NCI-H1417 treated with DMSO at 0.1 percent for 48 hours (cell line): ENCODE data around the gene KCTD8.

ENCODE experiments used
- DNase-seq: peaks from one replicate; lab custom pipeline; 2025; lab: John Stamatoyannopoulos, UW

KCTD8 gene

DNA sequence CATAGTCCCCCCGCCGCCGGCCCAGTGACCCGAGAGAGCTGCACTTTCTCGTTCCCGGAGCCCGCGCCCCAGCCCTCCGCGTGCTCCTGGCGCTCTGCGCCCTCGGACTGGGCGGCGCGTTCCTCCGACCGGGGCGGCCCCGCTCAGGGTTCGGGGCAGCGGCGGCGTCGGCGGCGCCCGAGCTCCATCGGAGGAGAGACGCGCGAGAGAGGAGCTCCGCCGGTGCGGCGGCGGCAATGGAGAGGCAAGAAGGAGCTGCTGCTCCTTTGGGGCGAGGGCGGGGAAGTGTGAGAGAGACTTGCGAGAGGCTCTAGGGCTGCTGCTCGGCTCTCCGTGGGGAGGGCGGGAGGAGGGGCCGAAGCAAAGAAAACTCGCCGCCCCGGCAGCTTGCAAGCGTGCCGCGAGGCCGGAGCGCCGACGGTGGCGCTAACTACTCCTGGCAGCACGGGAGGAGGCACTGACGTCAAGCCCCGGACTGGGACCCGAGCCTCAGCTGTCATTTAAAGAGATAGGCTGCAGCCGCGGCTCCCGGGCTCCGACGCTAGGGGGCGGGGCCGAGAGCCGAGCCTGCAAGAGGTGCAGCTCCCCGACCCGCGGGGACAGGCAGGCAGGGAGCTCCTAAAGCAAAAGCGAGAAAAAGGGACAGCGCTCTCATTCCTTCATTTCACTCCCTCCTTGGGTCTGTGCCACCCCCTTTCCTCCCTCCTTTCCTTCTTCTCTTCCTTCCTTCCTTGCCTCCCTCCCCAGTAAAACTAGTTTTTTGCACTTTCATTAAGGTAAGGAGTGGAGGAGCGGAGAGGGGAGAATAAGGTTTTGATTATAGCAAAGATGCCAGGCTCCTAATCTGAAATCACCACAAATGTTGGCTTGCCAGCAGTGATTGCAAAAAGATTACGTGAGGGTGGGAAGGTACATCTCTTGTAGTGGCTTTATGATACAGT is at the start of gene KCTD8:
Gene KCTD8 (minus strand): TSS at position 289 of the 941 bp plus-strand sequence.
- peak; percentile 68 for DNase-seq

DNA sequence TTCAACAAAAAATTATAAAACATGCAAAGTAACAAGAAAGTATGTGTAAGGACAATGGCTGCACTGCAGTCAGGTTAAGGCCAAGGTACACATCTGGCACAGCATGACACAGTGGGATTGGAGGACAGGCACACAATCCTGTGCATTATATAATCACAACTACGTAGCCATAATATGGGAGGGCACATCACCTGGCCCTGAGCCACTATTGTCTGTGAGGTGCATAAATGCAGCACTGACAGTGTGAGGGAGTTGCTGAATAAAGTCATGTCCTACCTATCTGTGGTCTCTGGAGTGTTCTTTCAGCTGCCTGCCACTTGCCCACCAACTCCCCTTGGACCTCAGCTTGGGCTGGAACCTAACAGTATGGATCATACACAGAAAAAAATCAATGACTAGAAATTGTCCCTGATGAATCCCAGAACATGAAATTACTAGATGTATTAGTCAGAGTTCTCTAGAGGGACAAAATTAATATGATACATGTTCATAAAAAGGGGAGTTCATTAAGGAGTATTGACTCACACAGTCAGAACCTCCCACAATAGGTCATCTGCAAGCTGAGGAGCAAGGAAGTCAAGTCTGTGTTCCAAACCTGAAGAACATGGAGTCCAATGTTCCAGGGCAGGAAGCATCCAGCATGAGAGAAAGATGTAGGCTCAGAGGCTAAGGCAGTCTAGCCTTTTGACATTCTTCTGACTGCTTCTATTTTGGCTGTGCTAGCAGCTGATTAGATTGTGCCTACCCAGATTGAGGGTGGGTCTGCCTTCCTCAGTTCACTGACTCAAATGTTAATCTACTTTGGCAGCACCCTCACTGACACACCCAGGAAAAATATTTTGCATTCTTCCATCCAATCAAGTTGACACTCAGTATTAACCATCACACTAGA is 46.4 kb upstream of the KCTD8 start:
- no peak for DNase-seq

DNA sequence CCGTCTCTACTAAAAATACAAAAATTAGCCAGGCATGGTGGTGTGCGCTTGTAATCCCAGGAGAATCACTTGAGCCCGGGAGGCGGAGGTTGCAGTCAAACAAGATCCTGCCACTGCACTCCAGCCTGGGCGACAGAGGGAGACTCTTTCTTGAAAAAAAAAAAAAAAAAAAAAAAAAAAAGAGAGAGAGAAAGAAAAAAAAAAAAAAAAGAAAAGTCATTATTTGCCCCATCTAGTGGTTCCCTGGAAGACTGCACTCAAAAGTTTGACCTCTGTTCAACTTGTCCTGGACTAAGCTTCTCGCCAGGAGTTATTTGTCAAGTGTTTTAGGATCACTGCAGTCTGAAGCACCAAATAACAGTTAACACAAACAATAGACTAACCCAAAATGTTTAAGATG is 45.3 kb upstream of the KCTD8 start:
- DNase-seq, result peak; percentile 2

DNA sequence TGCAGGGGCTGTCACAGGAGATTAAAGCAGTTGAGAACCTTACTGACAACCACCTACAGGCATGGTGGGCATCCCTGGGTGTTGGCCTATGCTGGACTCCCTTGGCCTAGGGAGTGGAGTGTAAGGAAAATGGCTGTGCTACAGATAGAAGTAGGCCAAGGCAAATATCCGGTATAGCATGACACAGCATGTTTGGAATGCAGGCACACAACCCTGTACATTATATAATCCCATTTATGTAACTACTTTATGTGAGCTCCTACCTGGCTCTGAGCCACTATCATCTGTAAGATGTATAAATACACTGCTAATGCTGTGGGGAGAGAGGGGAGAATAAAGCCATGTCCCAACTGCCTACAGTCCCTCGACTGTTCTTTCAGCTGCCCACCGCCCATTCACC is 38.7 kb upstream of the KCTD8 start:
- DNase-seq, result no peak

DNA sequence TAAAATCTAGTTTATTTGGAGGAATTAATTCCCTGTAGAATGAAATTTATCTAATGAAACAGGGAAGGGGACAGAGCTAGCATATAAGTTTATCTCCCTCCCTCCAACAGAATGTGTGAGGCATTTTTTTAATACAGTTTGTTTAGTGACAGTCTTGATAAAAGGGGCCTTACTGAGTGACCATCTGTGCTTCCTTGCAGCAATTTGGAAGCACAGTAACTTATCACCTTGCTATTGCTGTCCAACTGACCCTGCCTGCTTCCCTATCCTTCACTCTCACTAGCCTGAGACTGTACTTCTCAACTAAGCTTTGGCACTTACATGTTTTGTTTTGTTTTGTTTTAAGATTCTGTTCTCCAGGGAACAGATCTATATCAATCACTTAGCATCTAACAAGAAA is 31.1 kb upstream of the KCTD8 start:
- DNase-seq, result no peak

DNA sequence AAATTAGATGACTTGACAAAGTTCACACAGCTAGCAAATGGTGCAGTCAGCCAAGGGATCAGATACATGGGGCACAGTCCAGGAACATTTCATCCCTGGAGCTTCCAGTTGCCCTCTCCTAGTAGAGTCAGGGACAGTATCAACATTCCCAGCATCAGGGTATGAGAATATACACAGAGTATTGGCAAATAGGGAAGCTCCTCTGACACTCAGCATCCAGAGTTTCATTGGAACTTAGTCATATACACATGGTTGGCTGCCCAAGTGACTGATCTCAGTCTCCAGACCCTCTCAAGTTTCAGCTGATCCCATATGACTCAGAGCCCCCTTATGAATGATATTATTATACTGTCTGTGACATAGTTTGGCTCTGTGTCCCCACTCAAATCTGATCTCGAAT is 13.7 kb upstream of the KCTD8 start:
- no peak for DNase-seq

DNA sequence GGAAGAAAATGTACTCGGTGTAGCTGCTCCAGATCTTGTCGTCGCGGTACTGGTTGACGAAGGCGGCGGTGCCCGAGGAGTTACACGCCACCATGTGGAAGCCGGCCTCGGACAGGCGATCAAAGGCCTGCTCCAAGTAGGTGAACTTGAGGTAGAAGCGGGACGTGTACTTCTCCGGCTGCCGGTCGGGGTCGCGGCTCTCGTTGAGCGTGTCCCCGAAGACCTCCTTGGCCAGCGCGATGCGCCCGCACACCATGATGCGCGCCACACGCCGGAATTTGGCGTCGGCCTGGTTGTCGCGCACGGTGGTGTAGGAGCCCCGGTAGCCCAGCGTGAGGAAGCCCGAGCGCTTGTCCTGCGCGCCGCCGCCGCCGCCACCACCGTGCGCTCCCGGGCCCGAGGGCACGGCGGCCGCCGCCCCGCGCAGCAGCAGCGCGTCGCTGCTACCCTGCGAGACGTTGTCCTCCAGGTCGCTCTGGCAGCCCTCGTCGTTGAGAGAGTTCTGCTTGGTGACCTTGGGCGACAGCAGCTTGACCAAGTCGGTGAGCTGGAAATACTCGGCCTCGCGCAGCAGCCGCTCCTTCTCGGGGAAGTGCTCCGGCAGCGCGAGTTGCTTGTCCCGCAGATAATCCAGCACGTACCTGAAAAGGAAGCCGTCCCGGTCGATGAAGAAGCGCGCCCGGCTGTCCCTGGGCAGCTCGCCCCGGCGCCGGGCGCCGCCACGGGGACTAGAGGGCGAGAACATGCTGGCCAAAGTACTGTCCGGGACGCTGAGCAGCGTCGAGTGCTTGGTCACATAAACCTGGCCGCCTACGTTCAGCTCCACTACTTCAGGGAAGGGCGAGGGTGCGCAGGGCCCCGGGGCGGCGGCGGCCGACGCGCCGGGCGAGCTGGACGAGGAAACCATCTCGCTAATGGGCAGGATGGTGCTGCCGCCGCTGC is 775 bp downstream of the KCTD8 start:
- no peak for DNase-seq

DNA sequence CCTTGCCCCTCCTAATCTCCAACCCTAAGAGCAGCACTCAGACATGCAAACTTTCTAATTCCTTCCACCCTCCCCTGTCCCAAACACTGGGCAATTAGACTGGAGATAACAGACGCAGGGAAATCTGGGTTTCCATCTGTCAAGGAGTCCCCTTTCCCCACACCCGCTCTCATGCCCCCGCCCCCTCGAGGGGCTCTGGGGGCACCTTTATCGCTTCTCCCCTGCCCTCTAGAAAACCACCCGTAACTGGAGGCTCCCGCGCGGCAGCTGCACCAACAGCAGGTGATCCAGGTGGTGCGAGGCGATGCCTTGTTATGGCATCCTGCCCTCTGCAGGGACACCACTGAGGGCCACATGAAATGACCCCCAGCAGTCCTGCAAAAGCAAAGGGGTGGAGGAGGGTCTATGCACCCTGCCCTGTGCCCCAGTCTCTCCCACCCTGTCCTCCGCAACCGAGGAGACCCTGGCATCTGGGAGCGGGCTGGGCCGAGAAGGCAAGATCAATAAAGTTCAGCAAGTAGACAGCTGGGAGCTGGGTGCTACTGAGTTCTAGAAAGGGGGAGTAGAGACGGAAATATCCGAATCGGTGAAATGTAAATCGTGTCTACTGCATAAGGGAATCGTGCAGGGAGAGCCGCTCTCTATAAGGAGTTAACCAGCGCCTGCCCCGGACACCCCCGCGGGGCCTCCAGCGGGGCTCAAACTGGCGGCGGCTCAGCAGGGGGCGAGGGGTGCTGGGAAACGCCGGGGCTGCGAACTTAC is 1.6 kb downstream of the KCTD8 start:
- no peak for DNase-seq

DNA sequence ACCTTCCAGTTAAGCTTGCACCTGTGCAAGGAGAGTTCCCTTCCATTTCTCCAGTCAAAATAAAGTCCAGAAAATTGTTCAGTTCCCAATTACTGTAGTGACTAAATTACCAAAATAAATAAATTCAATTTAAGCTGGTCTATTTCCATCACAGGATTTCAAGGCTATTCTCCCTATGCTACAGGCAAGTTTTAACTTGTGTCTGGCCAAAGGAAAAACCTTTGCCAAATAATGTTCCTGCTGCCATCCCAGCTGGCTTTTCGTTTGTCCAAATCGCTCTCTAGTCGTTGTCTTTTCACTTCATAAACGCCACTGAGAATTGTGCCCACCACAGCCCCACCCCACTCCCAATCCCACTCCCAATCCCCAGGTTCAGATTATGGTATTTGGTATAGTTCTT is 2.4 kb downstream of the KCTD8 start:
- no peak for DNase-seq

DNA sequence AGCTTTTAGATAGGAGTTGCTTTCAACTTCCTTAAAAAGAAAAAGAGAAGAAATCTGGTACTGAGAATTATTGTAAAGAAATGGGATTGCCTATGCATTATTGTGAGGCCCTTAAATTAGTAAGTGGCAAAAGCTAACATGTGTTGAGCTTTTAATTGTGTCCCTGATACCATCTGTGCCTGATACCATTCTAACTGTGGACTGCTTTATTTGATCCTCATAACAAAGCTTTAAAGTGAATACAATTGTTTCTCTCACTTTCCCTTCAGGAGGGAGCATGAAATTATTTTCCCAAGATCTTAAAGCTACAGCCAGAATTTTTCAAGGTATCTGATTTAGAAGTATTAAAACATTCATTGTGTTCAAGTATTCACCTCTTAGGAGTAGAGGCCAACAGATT is 9.9 kb downstream of the KCTD8 start:
- DNase-seq, result no peak

DNA sequence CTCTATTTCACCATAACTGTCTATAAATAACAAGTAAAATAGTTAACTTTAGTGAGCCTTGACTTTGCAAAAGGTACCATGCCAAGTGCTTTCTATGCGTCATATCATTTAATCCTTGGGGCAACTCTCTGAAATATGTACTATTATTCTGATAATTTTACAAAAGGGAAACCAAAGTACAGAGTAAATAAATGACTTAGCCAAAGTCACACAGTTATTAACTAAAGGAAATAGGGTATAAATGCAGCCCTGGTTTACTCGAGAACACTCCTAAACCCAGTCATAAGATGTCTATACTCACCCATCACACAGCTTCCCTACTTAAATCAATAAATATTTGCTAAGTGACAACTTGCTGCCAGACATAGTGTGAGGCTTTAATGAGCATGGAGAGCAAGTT is 14.4 kb downstream of the KCTD8 start:
- DNase-seq, result no peak

DNA sequence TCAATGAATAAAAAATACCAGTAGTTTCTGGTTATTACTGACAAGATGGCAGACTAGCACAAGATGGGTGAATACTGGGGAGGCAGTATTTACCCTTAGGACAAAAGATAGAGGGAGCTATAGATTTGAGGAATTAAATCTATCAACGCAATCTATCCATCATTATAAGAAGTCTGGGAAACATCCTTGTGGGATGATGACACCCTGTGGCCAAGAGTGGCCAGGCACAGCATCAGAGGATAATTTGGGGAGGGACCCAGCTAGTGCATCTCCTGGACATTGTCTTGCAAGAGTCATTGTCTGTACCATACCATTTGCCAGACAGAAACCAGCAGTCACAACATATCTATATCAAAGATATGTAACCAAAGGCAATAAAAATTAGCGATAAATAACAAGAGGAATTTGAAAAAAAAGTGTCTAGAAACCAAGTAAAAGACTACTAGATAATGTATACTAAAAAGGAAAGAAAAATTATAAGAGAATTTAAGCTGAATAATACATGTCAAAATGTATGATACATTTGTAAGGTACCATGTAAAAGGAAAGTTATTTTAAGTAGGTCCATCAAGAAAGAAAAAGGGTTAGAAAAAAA is 22.9 kb downstream of the KCTD8 start:
- no peak for DNase-seq

DNA sequence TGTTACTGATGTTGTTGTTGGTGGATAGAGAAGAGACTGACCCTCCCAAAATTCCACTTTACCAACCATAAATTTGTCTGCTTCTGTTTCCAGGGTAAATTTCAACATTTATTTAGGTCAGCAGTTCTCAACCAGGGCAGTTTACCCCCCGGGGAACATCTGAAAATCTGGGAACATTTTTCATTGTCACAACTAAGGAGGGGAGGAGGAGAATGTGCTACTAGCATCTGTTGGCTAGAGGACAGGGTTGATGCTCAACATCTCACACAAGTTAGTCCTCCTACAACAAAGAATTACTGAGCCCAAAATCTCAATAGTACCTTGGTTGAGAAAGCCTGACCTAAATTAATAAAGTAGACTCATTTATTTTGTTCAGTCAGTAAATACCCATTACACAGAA is 25.7 kb downstream of the KCTD8 start:
- DNase-seq, result no peak

DNA sequence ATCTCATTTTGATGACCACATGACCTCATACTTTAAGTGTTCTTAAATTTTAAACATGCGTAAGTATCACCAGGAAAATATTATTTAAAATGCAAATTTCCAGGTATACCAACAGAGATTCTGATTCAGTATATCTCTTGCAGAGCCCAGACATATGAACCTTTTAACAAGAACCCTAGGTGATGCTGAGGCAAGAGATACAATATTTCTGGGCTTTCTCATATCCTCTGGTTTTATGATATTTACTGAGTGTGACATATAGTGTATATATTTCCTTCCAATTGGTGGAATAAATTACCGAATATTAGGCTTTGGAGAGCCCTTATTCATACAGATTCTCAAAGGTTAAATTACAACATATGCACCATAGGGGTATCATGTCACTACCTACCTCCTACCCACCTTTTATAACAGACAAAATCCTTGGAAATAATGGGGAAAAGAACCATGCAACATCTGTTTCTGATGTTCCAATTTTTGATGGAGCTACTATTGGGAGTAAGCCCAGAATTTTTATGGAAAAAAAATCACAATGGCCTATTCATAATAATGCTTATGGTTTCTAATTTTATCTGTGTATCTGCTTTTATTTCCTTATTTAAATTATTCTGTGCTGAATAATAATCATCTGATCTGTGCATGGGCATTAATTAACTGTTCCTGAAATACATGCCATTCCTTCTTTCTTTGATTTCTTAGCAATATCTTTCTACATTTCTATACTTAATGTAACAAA is 27.1 kb downstream of the KCTD8 start:
- no peak for DNase-seq

DNA sequence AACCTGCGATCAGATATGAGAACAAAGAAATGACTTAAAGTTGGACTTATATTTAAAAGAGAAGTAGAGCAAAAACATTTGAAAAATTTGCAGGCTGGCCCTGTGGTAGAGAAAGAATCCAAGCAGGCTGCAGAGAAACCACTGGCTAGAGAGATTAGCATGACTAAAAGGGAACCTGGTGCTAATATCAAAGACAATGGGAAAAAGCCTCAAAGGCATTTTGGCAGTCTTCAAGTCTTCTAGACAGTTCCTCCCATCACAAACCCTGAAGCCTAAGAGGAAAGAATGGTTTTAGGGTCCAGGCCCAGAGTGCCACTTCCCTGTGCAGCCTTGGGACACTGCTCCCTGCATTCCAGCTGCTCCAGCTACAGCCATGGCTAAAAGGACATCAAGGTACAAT is 33.4 kb downstream of the KCTD8 start:
- no peak for DNase-seq

DNA sequence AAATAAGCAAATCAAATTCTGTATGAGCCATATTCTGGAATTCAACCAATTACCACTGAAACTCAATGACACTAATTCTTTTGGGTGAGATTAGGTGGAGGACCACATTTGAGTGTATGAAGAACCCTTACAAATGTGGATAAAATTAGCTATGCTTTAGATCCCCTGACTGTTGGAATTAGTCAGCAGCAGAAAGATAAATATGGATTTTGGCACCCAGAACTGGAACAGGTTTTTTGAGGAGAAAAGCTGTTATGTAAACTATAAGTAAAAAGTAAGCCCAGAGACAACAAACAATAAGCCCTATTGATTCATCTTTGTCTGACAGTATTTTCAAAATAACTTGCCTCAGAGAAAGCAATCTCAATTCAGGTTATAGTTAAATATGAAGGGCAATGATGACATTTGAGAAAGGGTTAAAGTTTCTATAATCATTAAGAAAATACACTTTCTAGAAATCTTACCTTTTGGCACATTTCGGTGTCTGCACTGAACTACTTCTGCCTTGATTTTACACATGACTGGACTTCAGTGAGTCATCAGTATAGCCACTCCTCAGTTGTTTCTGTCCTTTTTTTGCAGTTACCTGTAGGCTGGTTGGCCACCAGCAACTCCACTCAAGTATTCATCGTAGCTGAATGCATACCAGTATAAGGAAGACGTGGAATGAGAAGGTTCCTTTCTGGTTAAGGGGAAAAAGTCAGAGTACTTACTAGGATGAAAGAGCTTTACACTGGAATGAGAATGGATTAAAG is 80.0 kb downstream of the KCTD8 start:
- DNase-seq, result no peak

DNA sequence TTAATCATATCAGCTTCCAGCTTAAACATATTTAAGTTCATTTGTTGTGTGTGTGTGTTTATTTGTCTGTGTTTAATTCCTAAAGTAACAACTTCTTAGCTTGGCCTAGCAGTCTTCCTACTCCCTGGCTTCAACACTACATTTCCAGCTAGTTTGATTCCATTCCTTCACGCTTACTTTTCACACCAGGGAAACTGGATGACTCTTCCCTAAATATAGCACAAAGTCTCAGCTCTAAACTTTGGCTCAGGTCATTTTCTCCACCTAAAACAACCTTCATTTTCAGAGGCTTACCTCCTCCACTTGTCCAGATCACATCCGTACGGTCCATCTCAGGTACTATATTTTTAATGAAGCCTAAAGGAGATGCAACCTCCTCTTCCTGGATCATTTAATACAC is 94.4 kb downstream of the KCTD8 start:
- DNase-seq, result no peak

DNA sequence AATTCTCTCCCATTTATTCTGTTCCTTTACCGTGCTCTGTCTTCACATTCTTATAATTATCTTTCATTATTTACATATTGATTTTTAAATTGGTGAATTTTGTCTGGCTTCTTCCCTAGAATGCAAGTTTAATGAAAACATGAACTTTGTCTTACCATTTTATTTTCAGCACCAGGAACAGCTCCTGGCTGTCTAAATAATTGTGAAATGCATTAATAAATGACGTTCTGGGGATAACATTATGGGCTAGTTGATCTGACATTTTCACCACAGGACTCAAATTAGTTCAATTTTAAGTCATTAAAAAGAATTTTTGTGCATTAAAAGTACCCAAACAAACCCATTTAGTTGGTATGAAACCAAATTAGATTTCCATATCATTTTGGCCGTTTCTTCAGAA is 97.5 kb downstream of the KCTD8 start:
- DNase-seq, result no peak

DNA sequence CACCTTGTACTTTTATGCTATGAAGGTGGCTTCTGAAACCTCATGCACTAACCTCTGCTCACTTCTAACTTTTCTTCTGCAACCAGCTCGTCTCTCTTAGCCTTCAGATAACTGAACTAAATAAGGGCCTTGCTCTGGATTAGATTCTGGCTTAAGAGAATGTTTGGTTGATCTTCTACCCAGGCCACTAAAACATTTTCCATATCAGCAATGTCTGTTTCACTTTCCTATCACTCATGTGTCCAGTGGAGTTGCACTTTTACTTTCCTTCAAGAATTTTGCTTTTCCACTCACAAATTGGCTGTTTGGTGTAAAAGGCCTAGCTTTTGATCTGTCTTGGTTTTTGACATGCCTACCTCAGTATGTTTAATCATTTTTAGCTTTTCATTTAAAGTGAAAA is 105.8 kb downstream of the KCTD8 start:
- no peak for DNase-seq
